Stimulated activated CD4-positive, alpha-beta T cell treated with anti-CD3 and anti-CD28 coated beads, Interleukin-2, amount 100 ng/mL, for 4 hours (primary cell): Measurements from ENCODE around the gene MTOR.
"Not testable (repeated sequence)": the region's sequence is repeated elsewhere in the genome, so short reads cannot be mapped to it uniquely, and the experiment has no call there.

Experiments used
- DNase-seq: peaks from one replicate; pipeline ENCODE4 v3.0.0-alpha.2; 2020; ENCODE audit warnings: low read depth

The MTOR gene

DNA sequence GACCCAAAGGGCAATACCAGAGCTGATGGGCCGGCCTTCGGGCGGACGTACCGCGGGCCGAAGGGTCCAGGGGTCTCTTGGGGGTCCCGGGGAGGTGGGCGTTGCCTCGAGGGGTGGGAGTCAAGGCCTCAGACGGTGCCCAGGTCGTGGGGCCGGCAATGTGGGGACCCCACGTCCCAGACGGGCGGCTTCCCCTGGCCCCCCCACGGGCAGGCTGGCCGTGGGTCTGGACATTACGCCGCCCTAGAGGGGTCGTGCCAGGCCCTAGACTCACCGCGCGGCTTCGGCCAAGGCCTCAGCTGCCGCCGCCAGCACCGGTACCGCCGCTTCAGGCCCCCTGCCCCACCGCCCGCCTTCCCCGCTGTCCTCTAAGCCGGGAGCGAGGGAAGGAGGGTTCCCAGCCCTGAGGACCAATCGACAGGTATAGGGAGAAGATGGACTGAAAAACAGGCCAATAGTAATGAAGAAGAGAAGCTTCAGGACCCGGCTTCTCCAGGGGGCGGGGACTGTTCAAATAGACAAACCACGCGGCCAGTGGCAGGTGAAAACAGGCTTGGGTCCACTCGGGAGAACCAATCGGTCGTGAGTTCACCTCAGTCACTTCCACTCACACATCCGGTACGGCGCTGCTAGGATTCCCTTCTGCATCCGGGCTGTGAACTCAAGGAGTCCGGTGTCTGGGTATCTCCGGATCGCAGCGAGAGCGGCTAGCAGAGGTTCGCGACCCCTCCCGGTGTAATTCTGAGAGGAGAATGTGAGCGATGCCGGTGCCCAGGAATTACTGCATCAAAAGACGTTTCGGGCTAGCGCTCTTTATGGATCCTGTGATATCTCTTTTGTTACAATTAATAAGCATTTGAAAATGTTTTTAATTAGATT, at the start of gene MTOR:
Gene MTOR, minus strand, starts transcription at position 381 of the 879 bp plus-strand sequence. CDS start 3,142 bp downstream, outside the sequence.
- peak; percentile 97 for DNase-seq

DNA sequence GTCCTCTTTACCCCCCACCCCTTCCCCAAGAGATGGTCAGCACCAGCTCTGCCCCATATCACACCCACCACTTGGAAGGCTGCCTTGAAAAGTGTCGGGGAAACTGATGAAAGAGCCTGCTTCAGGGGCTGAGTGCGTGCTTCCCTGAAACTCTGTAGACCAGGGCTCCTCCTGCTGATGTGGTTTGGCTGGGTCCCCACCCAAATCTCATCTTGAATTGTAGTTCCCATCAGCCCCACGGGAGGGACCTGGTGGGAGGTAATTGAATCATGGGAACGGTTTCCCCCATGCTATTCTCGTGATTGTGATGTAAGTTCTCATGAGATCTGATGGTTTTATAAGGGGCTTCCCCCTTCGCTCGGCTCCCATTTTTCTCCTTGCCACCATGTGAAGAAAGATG, 47.0 kb upstream of the MTOR start:
- no peak for DNase-seq

GRCh38 chr1:11308699-11309224, 46.4 kb upstream of the MTOR start:
- DNase-seq, result no peak

- DNase-seq, result no peak
Observed at GRCh38 chr1:11307852-11308251, 45.5 kb upstream of the MTOR start.

DNA sequence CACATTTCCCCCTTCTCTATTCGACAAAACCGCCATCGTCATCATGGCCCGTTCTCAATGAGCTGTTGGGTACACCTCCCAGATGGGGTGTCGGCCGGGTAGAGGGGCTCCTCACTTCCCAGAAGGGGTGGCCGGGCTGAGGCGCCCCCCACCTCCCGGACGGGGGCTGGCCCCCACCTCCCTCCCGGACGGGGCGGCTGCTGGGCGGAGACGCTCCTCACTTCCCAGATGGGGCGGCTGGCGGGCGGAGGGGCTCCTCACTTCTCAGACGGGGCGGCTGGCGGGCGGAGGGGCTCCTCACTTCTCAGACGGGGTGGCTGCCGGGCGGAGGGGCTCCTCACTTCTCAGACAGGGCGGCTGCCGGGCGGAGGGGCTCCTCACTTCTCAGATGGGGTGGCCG, 43.2 kb upstream of the MTOR start:
- not testable (repeated sequence) for DNase-seq

GRCh38 chr1:11302366-11302765, 40.0 kb upstream of the MTOR start:
- no peak for DNase-seq

DNA sequence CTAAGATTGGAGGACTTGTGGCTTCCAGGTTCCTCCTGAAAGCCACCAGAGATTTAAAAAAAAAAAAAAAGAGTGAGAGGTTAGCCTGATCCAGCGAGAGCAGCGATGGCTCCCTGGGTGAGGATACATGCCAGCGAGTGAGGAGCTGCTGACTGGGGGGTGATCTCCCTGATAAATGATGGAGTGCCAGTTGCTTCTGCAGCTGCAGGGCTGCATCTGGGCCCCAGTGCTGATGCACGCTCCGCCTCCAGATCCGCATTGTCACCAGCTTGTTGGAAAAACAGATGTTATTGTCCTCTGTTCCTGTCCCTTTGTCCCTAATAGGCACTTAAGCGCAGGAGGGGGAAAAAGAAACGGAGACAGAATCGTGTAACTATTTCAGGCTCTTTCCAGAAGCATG, 39.2 kb upstream of the MTOR start:
- no peak for DNase-seq

GRCh38 chr1:11299225-11299574, 36.8 kb upstream of the MTOR start:
- no peak for DNase-seq

DNA sequence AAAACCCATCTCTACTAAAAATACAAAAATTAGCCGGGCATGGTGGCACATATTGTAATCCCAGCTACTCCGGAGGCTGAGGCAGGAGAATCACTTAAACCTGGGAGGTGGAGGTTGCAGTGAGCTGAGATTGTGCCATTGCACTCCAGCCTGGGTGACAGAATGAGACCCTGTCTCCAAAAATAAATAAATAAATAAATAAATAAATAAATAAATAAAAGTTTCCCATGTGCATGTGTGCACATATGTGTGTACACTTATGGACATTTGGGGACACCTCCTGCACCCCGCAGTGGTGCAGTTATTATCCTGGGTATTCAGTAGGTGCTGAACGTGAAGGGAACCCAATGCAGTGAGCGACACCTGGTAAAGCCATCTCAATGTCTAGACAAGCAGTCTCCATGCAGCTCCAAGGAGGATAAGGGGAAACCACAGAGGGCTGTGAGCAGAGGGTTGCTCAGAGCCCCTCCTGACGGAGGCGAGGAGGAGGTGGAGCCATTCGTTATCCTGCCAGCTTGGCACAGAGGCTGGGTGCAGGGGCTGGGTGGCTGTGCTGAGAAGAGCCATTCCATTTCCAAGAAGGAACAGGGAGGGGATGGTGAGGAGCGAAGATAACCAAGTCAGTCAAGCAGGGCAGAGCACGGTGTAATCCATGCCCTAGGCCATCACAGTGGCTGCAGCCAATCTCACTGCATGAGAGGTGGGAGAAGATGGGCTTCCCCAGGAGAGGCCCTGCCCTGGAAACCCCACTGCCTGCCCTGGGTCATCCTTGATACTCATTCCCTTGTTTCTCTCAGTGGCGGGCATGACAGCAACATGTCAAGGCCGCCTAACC, 36.3 kb upstream of the MTOR start:
- DNase-seq, result no peak

- DNase-seq, result not testable (repeated sequence)
Observed at GRCh38 chr1:11297774-11298173, 35.4 kb upstream of the MTOR start.

DNA sequence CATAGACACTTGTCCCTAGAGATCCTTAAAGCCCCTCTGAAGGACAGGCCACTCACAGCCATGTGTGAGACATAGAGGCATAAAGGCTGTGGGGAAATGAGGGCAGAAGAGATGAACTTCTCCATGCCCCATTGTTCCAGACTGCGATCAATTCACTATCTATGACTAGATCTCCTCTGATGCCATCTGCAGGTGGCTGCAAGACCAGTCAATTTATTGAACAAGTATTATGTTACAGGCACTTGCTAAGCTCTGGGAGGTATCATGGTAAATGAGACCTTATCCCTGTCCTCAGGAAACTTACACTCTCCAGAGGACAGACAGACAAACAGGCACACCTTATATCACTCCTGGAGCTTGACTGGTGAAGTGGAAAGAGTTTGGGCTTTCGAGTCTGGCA, 33.6 kb upstream of the MTOR start:
- no peak for DNase-seq

DNA sequence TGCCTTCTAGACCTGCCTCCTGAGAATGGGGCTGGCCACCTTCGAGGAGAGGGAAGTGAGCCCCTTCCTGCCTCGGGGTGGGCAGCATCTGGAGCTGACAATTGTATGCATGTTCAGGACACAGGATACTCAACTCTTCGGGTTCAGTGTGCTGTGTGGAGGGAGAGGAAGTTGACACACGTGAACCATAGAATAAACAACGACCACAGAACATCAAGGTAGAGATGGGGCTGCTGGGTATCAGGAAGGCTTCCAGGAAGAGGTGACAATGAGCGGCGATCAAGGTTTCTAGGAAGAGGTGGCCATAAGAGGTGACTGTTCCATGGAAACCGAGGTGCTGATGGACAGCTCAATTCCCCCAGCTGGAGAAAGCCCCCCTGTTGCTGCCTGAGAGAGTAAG, 32.6 kb upstream of the MTOR start:
- DNase-seq, result no peak

DNA sequence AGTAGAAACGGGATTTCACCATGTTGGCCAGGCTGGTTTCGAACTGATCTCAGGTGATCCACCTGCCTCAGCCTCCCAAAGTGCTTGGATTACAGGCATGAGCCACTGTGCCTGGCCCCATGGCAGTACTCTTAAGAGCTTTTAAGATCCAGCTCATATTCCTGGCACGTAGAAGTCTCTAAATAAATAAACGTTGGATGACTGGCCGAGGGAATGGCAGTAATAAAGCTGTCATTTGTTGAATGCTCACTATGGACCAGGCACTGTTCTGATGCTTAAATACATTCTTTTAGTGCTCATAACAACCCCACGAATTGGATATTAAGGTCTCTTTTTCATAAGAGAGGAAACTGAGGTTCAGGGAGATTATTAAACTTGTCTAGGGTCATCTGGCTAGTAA, 31.5 kb upstream of the MTOR start:
- no peak for DNase-seq

GRCh38 chr1:11291049-11291448, 28.7 kb upstream of the MTOR start:
- DNase-seq, result no peak

DNA sequence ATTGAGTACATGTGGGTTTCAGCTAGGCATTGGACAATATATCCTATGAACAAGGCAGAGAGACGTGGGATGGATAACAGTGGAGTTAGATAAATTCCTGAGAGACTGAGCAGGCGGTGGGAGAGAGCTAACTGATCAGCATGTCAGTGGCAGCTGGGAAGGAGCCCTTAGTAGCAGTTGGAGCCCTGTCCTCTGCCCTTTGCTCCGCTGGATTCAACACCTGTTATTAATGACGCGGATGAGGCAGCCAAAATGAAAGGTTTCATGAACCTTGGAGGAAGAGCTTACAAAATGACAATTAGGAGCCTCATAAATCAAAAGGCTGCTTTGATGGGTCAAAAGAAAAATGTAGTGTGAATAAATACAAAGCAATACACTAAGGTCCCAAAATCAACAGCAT, 26.7 kb upstream of the MTOR start:
- DNase-seq, result no peak

- DNase-seq, result no peak
Observed at GRCh38 chr1:11286735-11287410, 24.5 kb upstream of the MTOR start.

- no peak for DNase-seq
Observed at GRCh38 chr1:11285883-11286734, 23.8 kb upstream of the MTOR start.

DNA sequence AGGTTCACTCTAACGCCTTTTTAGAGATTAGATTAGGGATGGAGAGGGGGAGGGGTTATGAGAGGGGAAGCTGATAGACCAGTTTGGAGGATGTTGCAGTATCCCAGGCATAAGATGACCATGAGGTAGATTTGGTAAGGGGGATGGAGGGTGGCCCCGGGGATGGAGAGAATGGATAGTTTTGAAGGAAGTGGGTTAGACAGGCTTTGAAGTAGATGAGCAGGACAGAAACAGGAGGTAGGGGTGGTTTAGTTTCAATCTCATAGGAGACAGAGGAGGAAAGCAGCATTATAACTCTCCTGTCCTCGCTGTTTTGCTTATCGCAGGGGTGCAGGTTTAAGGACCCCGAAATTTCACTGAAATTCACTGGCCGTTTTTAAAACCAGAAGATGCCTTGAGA, 22.4 kb upstream of the MTOR start:
- no peak for DNase-seq

DNA sequence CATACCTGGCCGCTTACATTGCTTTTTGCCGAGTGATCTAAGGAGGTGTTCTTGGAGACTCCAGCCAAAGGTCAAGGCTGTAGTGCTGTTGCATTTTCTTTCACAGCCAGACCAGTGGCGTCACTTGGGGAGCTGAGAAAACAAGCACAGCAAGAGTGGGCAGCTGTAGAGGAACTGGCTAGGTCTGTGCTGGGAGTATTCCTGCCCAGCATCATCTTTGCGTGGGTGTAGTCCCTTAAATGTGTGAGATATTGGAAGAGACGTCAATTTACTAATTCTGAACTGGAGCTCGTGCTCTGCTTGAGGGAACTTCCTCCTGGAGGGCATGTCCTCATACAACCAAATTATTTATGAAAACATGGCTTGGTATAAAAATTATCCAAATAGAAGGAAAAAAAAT, 20.8 kb upstream of the MTOR start:
- DNase-seq, result no peak

- DNase-seq, result no peak
Observed at GRCh38 chr1:11281518-11282331, 19.4 kb upstream of the MTOR start.
